ENCODE data around the gene ANKH.

DNA sequence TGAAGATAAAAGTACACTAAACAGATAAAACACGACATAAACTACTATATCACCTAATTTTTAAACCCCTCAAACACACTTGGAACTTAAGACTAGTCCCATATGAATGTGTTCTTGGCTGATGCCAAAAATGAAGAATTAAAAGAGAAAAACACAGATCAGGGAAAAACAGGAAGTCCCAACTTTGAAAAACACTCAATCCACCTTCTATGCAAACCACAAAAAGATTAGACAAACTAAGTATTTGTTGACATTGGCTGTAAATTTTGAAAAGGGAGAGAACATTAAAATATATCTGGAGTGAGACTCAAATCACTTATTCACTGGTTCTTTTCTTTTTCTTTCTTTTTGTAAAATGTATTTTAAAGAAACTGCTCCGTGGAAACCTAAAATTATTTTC is 81.4 kb downstream of the ANKH start:
- TF ChIP-seq, protein P1, sequence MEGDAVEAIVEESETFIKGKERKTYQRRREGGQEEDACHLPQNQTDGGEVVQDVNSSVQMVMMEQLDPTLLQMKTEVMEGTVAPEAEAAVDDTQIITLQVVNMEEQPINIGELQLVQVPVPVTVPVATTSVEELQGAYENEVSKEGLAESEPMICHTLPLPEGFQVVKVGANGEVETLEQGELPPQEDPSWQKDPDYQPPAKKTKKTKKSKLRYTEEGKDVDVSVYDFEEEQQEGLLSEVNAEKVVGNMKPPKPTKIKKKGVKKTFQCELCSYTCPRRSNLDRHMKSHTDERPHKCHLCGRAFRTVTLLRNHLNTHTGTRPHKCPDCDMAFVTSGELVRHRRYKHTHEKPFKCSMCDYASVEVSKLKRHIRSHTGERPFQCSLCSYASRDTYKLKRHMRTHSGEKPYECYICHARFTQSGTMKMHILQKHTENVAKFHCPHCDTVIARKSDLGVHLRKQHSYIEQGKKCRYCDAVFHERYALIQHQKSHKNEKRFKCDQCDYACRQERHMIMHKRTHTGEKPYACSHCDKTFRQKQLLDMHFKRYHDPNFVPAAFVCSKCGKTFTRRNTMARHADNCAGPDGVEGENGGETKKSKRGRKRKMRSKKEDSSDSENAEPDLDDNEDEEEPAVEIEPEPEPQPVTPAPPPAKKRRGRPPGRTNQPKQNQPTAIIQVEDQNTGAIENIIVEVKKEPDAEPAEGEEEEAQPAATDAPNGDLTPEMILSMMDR (CRISPR knock-in tag; IDR thresholded peaks at IDR 0.05): no peak
- TF ChIP-seq SAFB2 (CRISPR knock-in tag; IDR thresholded peaks at IDR 0.05; ENCODE audit: borderline replicate concordance, low read depth) (no peak), TRIM24 (CRISPR knock-in tag; IDR thresholded peaks at IDR 0.05) (no peak), ZNF777 (CRISPR knock-in tag; IDR thresholded peaks at IDR 0.05) (no peak), ZNF652 (CRISPR knock-in tag; IDR thresholded peaks at IDR 0.05; ENCODE audit: borderline replicate concordance, low read depth) (no peak), SUZ12 (IDR thresholded peaks at IDR 0.05; ENCODE audit: low read depth, low read length) (no peak), ZNF678 (CRISPR knock-in tag; IDR thresholded peaks at IDR 0.05) (no peak)
- TF ChIP-seq, protein P2, sequence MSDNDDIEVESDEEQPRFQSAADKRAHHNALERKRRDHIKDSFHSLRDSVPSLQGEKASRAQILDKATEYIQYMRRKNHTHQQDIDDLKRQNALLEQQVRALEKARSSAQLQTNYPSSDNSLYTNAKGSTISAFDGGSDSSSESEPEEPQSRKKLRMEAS (IDR thresholded peaks at IDR 0.05): no peak
- TF ChIP-seq, protein P3, sequence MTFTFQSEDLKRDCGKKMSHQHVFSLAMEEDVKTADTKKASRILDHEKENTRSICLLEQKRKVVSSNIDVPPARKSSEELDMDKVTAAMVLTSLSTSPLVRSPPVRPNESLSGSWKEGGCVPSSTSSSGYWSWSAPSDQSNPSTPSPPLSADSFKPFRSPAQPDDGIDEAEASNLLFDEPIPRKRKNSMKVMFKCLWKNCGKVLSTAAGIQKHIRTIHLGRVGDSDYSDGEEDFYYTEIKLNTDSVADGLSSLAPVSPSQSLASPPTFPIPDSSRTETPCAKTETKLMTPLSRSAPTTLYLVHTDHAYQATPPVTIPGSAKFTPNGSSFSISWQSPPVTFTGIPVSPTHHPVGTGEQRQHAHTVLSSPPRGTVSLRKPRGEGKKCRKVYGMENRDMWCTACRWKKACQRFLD (CRISPR knock-in tag; IDR thresholded peaks at IDR 0.05; ENCODE audit: borderline replicate concordance): no peak
- TF ChIP-seq, protein P4, sequence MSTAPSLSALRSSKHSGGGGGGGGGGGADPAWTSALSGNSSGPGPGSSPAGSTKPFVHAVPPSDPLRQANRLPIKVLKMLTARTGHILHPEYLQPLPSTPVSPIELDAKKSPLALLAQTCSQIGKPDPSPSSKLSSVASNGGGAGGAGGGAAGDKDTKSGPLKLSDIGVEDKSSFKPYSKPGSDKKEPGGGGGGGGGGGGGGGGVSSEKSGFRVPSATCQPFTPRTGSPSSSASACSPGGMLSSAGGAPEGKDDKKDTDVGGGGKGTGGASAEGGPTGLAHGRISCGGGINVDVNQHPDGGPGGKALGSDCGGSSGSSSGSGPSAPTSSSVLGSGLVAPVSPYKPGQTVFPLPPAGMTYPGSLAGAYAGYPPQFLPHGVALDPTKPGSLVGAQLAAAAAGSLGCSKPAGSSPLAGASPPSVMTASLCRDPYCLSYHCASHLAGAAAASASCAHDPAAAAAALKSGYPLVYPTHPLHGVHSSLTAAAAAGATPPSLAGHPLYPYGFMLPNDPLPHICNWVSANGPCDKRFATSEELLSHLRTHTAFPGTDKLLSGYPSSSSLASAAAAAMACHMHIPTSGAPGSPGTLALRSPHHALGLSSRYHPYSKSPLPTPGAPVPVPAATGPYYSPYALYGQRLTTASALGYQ (CRISPR knock-in tag; IDR thresholded peaks at IDR 0.05): no peak
- TF ChIP-seq, protein P5, sequence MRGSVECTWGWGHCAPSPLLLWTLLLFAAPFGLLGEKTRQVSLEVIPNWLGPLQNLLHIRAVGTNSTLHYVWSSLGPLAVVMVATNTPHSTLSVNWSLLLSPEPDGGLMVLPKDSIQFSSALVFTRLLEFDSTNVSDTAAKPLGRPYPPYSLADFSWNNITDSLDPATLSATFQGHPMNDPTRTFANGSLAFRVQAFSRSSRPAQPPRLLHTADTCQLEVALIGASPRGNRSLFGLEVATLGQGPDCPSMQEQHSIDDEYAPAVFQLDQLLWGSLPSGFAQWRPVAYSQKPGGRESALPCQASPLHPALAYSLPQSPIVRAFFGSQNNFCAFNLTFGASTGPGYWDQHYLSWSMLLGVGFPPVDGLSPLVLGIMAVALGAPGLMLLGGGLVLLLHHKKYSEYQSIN (CRISPR knock-in tag; IDR thresholded peaks at IDR 0.05; ENCODE audit: borderline replicate concordance): no peak
